B cell (primary cell): Measurements from ENCODE around the gene DNAJB5. TPM values are rescaled to one million over a fixed set of nuclear protein-coding genes. Genes with fewer than 3 reads are reported as not detected.

ENCODE experiments used
- ATAC-seq: fragments of 200-7000 bp; cut with Tn5 transposase; one replicate; pipeline ENCODE4 v1.10.0; 2021; ENCODE audit warnings: low read depth, mild to moderate bottlenecking, moderate number of reproducible peaks, moderate library complexity
- CTCF ChIA-PET: fragments of 350-600 bp; sonication (Branson Sonifier 250); formaldehyde crosslinking; loops from one replicate; lab custom pipeline; 2021; ENCODE audit warnings: antibody characterized with exemption, inconsistent platforms; lab: Charles Lee
- POLR2A ChIA-PET: fragments of 350-600 bp; sonication (Branson Sonifier 250); formaldehyde crosslinking; loops from one replicate; lab custom pipeline; 2021; ENCODE audit warnings: antibody characterized with exemption; lab: Charles Lee
- DNase-seq: peaks from one replicate; pipeline ENCODE4 v3.0.0; 2013
- H2AFZ ChIP-seq: 2 replicates; pipeline ENCODE4 v1.6.1; 2012; ENCODE audit warnings: mild to moderate bottlenecking, low read depth, low read length; ENCODE audit not compliant: insufficient read depth, poor library complexity, severe bottlenecking
- H3K27ac ChIP-seq, 2 donors: 1 replicate in 1 of 2; 2 replicates in 1 of 2; pipeline ENCODE4 v1.5.1; 2012 to 2013; ENCODE audit warnings: low read length in 2 of 2, mild to moderate bottlenecking in 2 of 2, moderate library complexity in 1 of 2
- H3K27me3 ChIP-seq, 4 experiments: fragments of 200-600 bp in 1 of 4; sonication (generic) in 1 of 4; replicated peaks in 1 of 4; 1 replicate in 2 of 4; 2 replicates in 2 of 4; pipeline versions ENCODE4 v1.6.1 to v1.7.0; 2013 to 2016; ENCODE audit warnings: low read length in 3 of 4, mild to moderate bottlenecking in 2 of 4, mixed read lengths in 1 of 4, moderate library complexity in 1 of 4; ENCODE audit not compliant: insufficient read depth in 4 of 4, control insufficient read depth in 3 of 4; ENCODE audit errors: control extremely low read depth in 1 of 4
- H3K36me3 ChIP-seq, 2 experiments: replicated peaks in 1 of 2; 1 replicate in 1 of 2; 2 replicates in 1 of 2; pipeline versions ENCODE4 v1.6.1 to v1.7.1; 2013; ENCODE audit warnings: low read length in 1 of 2; ENCODE audit not compliant: insufficient read depth in 2 of 2, control insufficient read depth in 1 of 2; ENCODE audit errors: control extremely low read depth in 1 of 2, extremely low read depth in 1 of 2
- H3K4me1 ChIP-seq, 2 donors: fragments of 200-600 bp in 1 of 2; sonication (generic) in 1 of 2; 1 replicate in 1 of 2; 2 replicates in 1 of 2; pipeline versions ENCODE4 v1.5.1 to v1.6.1; 2013 to 2017; ENCODE audit warnings: low read length in 2 of 2; ENCODE audit not compliant: control insufficient read depth in 2 of 2, insufficient read depth in 2 of 2
- H3K4me2 ChIP-seq: replicated peaks from 2 replicates; pipeline ENCODE3; 2012; ENCODE audit warnings: mild to moderate bottlenecking, low read depth, low read length; ENCODE audit not compliant: poor library complexity, severe bottlenecking
- H3K4me3 ChIP-seq, 5 experiments: fragments of 200-600 bp in 1 of 5; sonication (generic) in 1 of 5; 1 replicate in 3 of 5; 2 replicates in 2 of 5; pipeline versions ENCODE4 v1.5.1 to v1.7.0; 2011 to 2016; ENCODE audit warnings: low read length in 4 of 5, mild to moderate bottlenecking in 4 of 5, low read depth in 2 of 5, control low read depth in 1 of 5, moderate library complexity in 1 of 5; ENCODE audit not compliant: insufficient read depth in 1 of 5; ENCODE audit errors: control extremely low read depth in 1 of 5, extremely low read depth in 1 of 5
- H3K79me2 ChIP-seq: fragments of 200-600 bp; sonication (generic); one replicate; pipeline ENCODE4 v1.6.0; 2016; ENCODE audit warnings: low read length; ENCODE audit not compliant: control insufficient read depth, insufficient read depth
- H3K9ac ChIP-seq: fragments of 200-600 bp; sonication (generic); 2 replicates; pipeline ENCODE4 v1.6.1; 2017; ENCODE audit warnings: mild to moderate bottlenecking, low read length, moderate library complexity
- H3K9me3 ChIP-seq, 3 donors: one replicate each; pipeline versions ENCODE4 v1.6.1 to v1.7.1; 2013; ENCODE audit warnings: low read length in 2 of 3; ENCODE audit not compliant: control insufficient read depth in 2 of 3, insufficient read depth in 1 of 3; ENCODE audit errors: control extremely low read depth in 1 of 3
- H4K20me1 ChIP-seq: 2 replicates; pipeline ENCODE4 v1.6.0; 2012; ENCODE audit warnings: mild to moderate bottlenecking, low read length; ENCODE audit not compliant: insufficient read depth, control insufficient read depth, poor library complexity, severe bottlenecking
- H3K27ac Mint-ChIP-seq: one replicate; pipeline ENCODE4 v1.8.0; 2021; ENCODE audit warnings: mixed read lengths
- H3K27me3 Mint-ChIP-seq: one replicate; pipeline ENCODE4 v1.8.0; 2021; ENCODE audit warnings: mixed read lengths
- H3K4me1 Mint-ChIP-seq: one replicate; pipeline ENCODE4 v1.8.0; 2021; ENCODE audit warnings: mixed read lengths
- H3K4me3 Mint-ChIP-seq: one replicate; pipeline ENCODE4 v1.8.0; 2021; ENCODE audit warnings: mixed read lengths
- H3K9me3 Mint-ChIP-seq: one replicate; pipeline ENCODE4 v1.8.0; 2022; ENCODE audit warnings: mixed read lengths; ENCODE audit not compliant: insufficient read depth
- EZH2 ChIP-seq: IDR thresholded peaks from 2 replicates; pipeline ENCODE4 v1.6.1; 2012; ENCODE audit warnings: borderline replicate concordance, low read depth, mild to moderate bottlenecking, moderate library complexity, low read length; ENCODE audit not compliant: insufficient read depth, poor library complexity, severe bottlenecking
- WGBS: methylation state at CpG from one replicate; pipeline ENCODE4 v1.1.5; 2013; ENCODE audit warnings: missing lambda C conversion rate; ENCODE audit not compliant: insufficient coverage; 5-methylcytosine and 5-hydroxymethylcytosine counted together
- intact Hi-C: fragments of 100-400 bp; cut with micrococcal nuclease; formaldehyde crosslinking; loops from one replicate; pipeline ENCODE4 v1.10.0; 2022
- polyA plus RNA-seq: library from polyadenylated mRNA; depleted of rRNA; stranded (reverse); fragments of >200 nt; gene quantifications from 2 replicates; pipeline ENCODE4 v1.2.3, GENCODE V29; 2012
- total RNA-seq, 2 donors: library from RNA; stranded (reverse); fragments of 120-200 nt in 1 of 2; gene quantifications; 1 replicate in 1 of 2; 2 replicates in 1 of 2; pipeline versions ENCODE4 v1.2.3 to v1.2.4, GENCODE V29; 2013 to 2022
- TF ChIP-seq, protein P1 (sequence below): fragments of 200-600 bp; IDR thresholded peaks from one replicate; pipeline ENCODE4 v1.8.0; 2022; ENCODE audit warnings: antibody characterized with exemption, mild to moderate bottlenecking

DNAJB5 gene
- total and polyA plus RNA-seq, 2 donors (not counting 1 experiment from before 2014, with no cell fraction given), result 0.94 to 2.4 TPM

- Mint-ChIP-seq H3K27ac (no peak overlapping the region), H3K4me3 (no peak overlapping the region), H3K27me3 (peaks cover 7% of the 10 kb centered on the region), H3K9me3 (no peaks in the 10 kb centered on the region), H3K4me1 (peaks cover 2% of the 10 kb centered on the region)
- Histone ChIP-seq H3K4me3 (no peak overlapping the region), H4K20me1 (no peaks in the 10 kb centered on the region), H2AFZ (no peak overlapping the region), H3K4me2 (no peak overlapping the region), H3K27me3 (peaks cover 0 to 6% (median 0%) of the 10 kb centered on the region in 4 experiments), H3K36me3 (no peaks in the 10 kb centered on the region), H3K4me1 (no peaks in the 10 kb centered on the region), H3K79me2 (no peaks in the 10 kb centered on the region), H3K9me3 (peaks cover 0 to 3% (median 0%) of the 10 kb centered on the region in 3 donors), H3K9ac (no peak overlapping the region), H3K27ac (no peak overlapping the region)
- 93% methylated on average over 11 of the region's 11 CpGs for WGBS
- no peak for ATAC-seq
- CTCF ChIA-PET, result no interaction called here
- intact Hi-C loops, result no loop called here
- no peak for TF ChIP-seq EZH2
- TF ChIP-seq, protein P1, sequence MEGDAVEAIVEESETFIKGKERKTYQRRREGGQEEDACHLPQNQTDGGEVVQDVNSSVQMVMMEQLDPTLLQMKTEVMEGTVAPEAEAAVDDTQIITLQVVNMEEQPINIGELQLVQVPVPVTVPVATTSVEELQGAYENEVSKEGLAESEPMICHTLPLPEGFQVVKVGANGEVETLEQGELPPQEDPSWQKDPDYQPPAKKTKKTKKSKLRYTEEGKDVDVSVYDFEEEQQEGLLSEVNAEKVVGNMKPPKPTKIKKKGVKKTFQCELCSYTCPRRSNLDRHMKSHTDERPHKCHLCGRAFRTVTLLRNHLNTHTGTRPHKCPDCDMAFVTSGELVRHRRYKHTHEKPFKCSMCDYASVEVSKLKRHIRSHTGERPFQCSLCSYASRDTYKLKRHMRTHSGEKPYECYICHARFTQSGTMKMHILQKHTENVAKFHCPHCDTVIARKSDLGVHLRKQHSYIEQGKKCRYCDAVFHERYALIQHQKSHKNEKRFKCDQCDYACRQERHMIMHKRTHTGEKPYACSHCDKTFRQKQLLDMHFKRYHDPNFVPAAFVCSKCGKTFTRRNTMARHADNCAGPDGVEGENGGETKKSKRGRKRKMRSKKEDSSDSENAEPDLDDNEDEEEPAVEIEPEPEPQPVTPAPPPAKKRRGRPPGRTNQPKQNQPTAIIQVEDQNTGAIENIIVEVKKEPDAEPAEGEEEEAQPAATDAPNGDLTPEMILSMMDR, result no peak
- POLR2A ChIA-PET, result no interaction called here
- DNase-seq, result no peak
Measured at GRCh38 chr9:34976441-34976840, 13.1 kb upstream of the DNAJB5 start.

GRCh38 chr9:34976992-34977391 is 12.6 kb upstream of the DNAJB5 start:
- peaks cover 0 to 3% (median 0%) of the 10 kb centered on the region in 3 donors for H3K9me3 ChIP-seq
- ATAC-seq, result no peak
- Mint-ChIP-seq H3K9me3 (no peaks in the 10 kb centered on the region), H3K4me1 (peaks cover 2% of the 10 kb centered on the region), H3K4me3 (no peak overlapping the region), H3K27ac (no peak overlapping the region), H3K27me3 (peaks cover 7% of the 10 kb centered on the region)
- H3K4me1 ChIP-seq, result peaks cover 2% of the 10 kb centered on the region in 2 donors
- DNase-seq, result no peak
- H2AFZ ChIP-seq, result no peak overlapping the region
- peaks cover 0 to 6% (median 0%) of the 10 kb centered on the region in 4 experiments for H3K27me3 ChIP-seq
- H4K20me1 ChIP-seq, result no peaks in the 10 kb centered on the region
- WGBS, result 96% methylated on average over 10 of the region's 11 CpGs
- intact Hi-C loops, result no loop called here
- ChIA-PET POLR2A (no interaction called here), CTCF (no interaction called here)
- H3K79me2 ChIP-seq, result no peaks in the 10 kb centered on the region
- H3K36me3 ChIP-seq, result no peaks in the 10 kb centered on the region
- H3K4me3 ChIP-seq, result no peak overlapping the region
- TF ChIP-seq EZH2, result no peak
- TF ChIP-seq, protein P1, result no peak
- H3K9ac ChIP-seq, result no peak overlapping the region
- H3K4me2 ChIP-seq, result no peak overlapping the region
- no peak overlapping the region for H3K27ac ChIP-seq
